Ishikawa (cell line): ENCODE data around the gene CCDC57.

Experiments used
- CEBPB ChIP-seq: IDR thresholded peaks from 2 replicates; pipeline ENCODE4 v1.6.1; 2012
- CREB1 ChIP-seq: IDR thresholded peaks from 2 replicates; pipeline ENCODE4 v1.6.1; 2012; ENCODE audit warnings: low read depth
- EGR1 ChIP-seq: IDR thresholded peaks from 2 replicates; pipeline ENCODE4 v1.6.1; 2012
- EP300 ChIP-seq: IDR thresholded peaks from 2 replicates; pipeline ENCODE4 v1.6.1; 2012; ENCODE audit warnings: borderline replicate concordance
- FOXM1 ChIP-seq: IDR thresholded peaks from 2 replicates; pipeline ENCODE4 v1.6.1; 2012; ENCODE audit warnings: low read depth, borderline replicate concordance
- NFIC ChIP-seq: IDR thresholded peaks from 2 replicates; pipeline ENCODE4 v1.6.1; 2012
- RAD21 ChIP-seq: IDR thresholded peaks from 2 replicates; pipeline ENCODE4 v1.6.1; 2012; ENCODE audit warnings: low read depth
- TAF1 ChIP-seq: IDR thresholded peaks from 2 replicates; pipeline ENCODE4 v1.6.1; 2012; ENCODE audit warnings: low read depth, mild to moderate bottlenecking
- TCF12 ChIP-seq: IDR thresholded peaks from 2 replicates; pipeline ENCODE4 v1.6.1; 2012; ENCODE audit warnings: low read depth
- TEAD4 ChIP-seq: IDR thresholded peaks from 2 replicates; pipeline ENCODE4 v1.6.1; 2012
- YY1 ChIP-seq: IDR thresholded peaks from 2 replicates; pipeline ENCODE4 v1.6.1; 2012; ENCODE audit warnings: low read depth
- ZBTB7A ChIP-seq: IDR thresholded peaks from 2 replicates; pipeline ENCODE4 v1.6.1; 2012; ENCODE audit warnings: low read depth
- TF ChIP-seq, protein P1 (sequence below): IDR thresholded peaks from 2 replicates; pipeline ENCODE4 v1.6.1; 2012
- TF ChIP-seq, protein P2 (sequence below): IDR thresholded peaks from 2 replicates; pipeline ENCODE4 v1.6.1; 2012; ENCODE audit warnings: low read depth, mild to moderate bottlenecking
- TF ChIP-seq, protein P3 (sequence below): IDR thresholded peaks from 2 replicates; pipeline ENCODE4 v1.6.1; 2012

CCDC57 gene

DNA sequence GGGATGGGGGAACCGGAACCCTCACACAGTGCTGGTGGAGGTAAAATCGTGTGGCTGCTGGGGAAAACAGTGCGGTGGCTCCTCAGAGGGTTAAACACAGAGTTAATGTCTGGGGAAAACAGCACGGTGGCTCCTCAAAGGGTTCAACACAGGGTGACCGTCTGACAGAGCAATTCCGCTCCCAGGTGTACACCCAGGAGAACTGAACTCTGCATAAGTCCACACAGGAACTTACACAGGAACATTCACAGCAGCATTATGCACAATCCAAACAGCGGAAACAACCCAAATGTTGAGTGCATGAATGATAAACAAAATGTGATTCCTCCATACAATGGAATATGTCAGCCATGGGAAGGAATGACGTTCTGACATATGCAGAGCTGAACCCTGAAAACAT, 51.4 kb downstream of the CCDC57 start:
- no peak for TF ChIP-seq RAD21
- TF ChIP-seq TEAD4 = no peak
- no peak for TF ChIP-seq ZBTB7A
- TF ChIP-seq, protein P1, sequence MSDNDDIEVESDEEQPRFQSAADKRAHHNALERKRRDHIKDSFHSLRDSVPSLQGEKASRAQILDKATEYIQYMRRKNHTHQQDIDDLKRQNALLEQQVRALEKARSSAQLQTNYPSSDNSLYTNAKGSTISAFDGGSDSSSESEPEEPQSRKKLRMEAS = no peak
- TF ChIP-seq CREB1 = no peak
- no peak for TF ChIP-seq CEBPB
- no peak for TF ChIP-seq FOXM1
- no peak for TF ChIP-seq NFIC
- TF ChIP-seq TAF1 = no peak
- no peak for TF ChIP-seq TCF12
- TF ChIP-seq EP300 = no peak
- TF ChIP-seq EGR1 = no peak
- TF ChIP-seq, protein P2, sequence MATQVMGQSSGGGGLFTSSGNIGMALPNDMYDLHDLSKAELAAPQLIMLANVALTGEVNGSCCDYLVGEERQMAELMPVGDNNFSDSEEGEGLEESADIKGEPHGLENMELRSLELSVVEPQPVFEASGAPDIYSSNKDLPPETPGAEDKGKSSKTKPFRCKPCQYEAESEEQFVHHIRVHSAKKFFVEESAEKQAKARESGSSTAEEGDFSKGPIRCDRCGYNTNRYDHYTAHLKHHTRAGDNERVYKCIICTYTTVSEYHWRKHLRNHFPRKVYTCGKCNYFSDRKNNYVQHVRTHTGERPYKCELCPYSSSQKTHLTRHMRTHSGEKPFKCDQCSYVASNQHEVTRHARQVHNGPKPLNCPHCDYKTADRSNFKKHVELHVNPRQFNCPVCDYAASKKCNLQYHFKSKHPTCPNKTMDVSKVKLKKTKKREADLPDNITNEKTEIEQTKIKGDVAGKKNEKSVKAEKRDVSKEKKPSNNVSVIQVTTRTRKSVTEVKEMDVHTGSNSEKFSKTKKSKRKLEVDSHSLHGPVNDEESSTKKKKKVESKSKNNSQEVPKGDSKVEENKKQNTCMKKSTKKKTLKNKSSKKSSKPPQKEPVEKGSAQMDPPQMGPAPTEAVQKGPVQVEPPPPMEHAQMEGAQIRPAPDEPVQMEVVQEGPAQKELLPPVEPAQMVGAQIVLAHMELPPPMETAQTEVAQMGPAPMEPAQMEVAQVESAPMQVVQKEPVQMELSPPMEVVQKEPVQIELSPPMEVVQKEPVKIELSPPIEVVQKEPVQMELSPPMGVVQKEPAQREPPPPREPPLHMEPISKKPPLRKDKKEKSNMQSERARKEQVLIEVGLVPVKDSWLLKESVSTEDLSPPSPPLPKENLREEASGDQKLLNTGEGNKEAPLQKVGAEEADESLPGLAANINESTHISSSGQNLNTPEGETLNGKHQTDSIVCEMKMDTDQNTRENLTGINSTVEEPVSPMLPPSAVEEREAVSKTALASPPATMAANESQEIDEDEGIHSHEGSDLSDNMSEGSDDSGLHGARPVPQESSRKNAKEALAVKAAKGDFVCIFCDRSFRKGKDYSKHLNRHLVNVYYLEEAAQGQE = no peak
- TF ChIP-seq YY1 = no peak
- TF ChIP-seq, protein P3, sequence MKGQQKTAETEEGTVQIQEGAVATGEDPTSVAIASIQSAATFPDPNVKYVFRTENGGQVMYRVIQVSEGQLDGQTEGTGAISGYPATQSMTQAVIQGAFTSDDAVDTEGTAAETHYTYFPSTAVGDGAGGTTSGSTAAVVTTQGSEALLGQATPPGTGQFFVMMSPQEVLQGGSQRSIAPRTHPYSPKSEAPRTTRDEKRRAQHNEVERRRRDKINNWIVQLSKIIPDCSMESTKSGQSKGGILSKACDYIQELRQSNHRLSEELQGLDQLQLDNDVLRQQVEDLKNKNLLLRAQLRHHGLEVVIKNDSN = no peak

DNA sequence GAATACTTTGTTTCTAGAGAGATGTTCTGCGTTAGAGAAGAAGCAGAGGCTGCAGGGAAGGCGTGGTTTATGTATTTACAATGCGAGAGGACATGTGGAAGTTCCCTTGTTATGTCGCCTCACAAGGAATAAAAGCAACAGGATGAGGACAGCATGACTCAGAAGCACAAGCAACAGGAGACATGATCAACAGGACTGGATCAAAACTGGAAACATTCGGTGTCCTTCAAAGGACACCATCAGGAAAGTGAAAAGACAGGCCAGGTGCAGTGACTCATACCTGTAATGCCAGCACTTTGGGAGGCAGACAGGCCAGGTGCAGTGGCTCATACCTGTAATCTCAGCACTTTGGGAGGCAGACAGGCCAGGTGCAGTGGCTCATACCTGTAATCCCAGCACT, 52.6 kb downstream of the CCDC57 start:
- no peak for TF ChIP-seq YY1
- no peak for TF ChIP-seq ZBTB7A
- no peak for TF ChIP-seq TCF12
- no peak for TF ChIP-seq TEAD4
- TF ChIP-seq EP300 = no peak
- TF ChIP-seq, protein P1 = no peak
- TF ChIP-seq RAD21 = no peak
- no peak for TF ChIP-seq CEBPB
- no peak for TF ChIP-seq EGR1
- no peak for TF ChIP-seq FOXM1
- TF ChIP-seq CREB1 = no peak
- TF ChIP-seq, protein P2 = no peak
- TF ChIP-seq NFIC = no peak
- no peak for TF ChIP-seq TAF1
- TF ChIP-seq, protein P3 = no peak

DNA sequence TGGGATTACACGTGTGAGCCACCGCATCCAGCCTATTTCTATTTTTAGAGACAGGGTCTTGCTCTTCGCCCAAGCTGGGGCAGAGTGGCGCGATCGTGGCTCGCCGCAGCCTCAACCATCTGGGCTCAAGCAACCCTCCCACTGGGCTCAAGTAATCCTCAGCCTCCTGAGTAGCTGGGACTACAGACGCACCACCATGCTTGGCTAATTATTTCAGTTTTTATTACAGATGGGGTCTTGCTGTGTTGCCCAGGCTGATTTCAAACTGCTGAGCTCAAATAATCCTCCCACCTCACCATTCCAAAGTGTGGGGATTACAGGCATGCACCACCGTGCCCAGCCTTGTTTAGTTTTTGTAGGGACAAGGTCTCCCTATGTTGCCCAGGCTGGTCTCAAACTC, 53.8 kb downstream of the CCDC57 start:
- TF ChIP-seq EP300 (no peak), NFIC (no peak), TAF1 (no peak), ZBTB7A (no peak), EGR1 (no peak), CEBPB (no peak), TCF12 (no peak), FOXM1 (no peak)
- TF ChIP-seq, protein P1 = no peak
- TF ChIP-seq, protein P3 = no peak
- TF ChIP-seq, protein P2 = no peak
